ENCODE data around the gene ARPC4.

GRCh38 chr3:9831253-9831652 is 38.4 kb downstream of the ARPC4 start:
- TF ChIP-seq, protein P1, sequence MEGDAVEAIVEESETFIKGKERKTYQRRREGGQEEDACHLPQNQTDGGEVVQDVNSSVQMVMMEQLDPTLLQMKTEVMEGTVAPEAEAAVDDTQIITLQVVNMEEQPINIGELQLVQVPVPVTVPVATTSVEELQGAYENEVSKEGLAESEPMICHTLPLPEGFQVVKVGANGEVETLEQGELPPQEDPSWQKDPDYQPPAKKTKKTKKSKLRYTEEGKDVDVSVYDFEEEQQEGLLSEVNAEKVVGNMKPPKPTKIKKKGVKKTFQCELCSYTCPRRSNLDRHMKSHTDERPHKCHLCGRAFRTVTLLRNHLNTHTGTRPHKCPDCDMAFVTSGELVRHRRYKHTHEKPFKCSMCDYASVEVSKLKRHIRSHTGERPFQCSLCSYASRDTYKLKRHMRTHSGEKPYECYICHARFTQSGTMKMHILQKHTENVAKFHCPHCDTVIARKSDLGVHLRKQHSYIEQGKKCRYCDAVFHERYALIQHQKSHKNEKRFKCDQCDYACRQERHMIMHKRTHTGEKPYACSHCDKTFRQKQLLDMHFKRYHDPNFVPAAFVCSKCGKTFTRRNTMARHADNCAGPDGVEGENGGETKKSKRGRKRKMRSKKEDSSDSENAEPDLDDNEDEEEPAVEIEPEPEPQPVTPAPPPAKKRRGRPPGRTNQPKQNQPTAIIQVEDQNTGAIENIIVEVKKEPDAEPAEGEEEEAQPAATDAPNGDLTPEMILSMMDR (IDR thresholded peaks at IDR 0.05), result no peak
- no peak for TF ChIP-seq POLR2A (IDR thresholded peaks at IDR 0.05)
